GM23248 (cell line): ENCODE measurements around the gene ZNF597.

ENCODE experiments used
- EZH2 ChIP-seq: fragments of 200-600 bp; sonication (generic); IDR thresholded peaks from 2 replicates; pipeline ENCODE4 v1.6.1; 2018; ENCODE audit warnings: antibody characterized with exemption, mild to moderate bottlenecking; ENCODE audit not compliant: insufficient read depth, poor library complexity, severe bottlenecking
- EZH2phosphoT487 ChIP-seq: fragments of 200-600 bp; sonication (generic); IDR thresholded peaks from 2 replicates; pipeline ENCODE4 v1.6.1; 2018; ENCODE audit warnings: antibody characterized with exemption, moderate library complexity, mild to moderate bottlenecking, low read depth; ENCODE audit not compliant: insufficient read depth

GRCh38 chr16:3484318-3485096, 41.2 kb upstream of the ZNF597 start:
- no peak for TF ChIP-seq EZH2
- TF ChIP-seq EZH2phosphoT487 = no peak
